NCI-H2171 treated with DMSO at 0.1 percent for 48 hours (cell line): ENCODE data around the gene CRADD.
A peak's percentile ranks its signal among the peaks of the same experiment; 100 is the strongest.
"Not testable (repeated sequence)": the region's sequence is repeated elsewhere in the genome, so short reads cannot be mapped to it uniquely, and the experiment has no call there.

Experiments
- DNase-seq: peaks from one replicate; lab custom pipeline; 2025; lab: John Stamatoyannopoulos, UW

The CRADD gene

GRCh38 chr12:93757792-93758694 lies 80.9 kb downstream of the CRADD start:
- DNase-seq: no peak

- DNase-seq: no peak
Measured at GRCh38 chr12:93758801-93759373, 81.7 kb downstream of the CRADD start.

GRCh38 chr12:93759512-93760081 lies 82.4 kb downstream of the CRADD start:
- DNase-seq: no peak

DNA sequence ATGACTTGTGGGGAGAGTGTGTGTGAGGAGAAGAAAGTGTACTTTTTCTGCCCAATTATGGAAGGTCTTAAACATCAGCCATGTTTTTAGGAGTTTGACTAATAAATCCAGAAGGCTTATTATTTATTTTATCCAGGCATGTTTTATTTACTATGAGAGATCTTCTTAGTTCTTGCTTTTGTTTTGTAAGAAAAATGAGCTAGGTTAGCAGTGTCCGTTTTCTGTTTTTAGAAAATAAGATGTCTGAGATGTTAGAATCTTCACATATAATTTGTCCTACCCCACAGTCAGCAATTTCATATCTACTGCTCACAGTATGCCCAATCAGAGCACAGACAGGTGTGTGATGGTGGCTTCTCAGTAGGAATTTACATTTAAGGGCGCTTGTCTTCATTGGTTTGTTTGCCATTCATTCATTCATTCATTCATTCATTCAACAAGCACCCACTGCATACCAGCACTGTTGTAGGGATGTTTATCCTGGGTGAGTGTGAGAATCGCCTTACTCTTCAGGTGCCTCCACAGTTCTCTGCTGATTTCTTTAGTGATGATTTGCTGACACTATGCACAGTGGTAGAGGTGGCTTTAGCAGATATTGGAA lies 83.2 kb downstream of the CRADD start:
- DNase-seq: no peak

- no peak for DNase-seq
Measured at GRCh38 chr12:93762059-93762719, 85.0 kb downstream of the CRADD start.

GRCh38 chr12:93762912-93763553 lies 85.9 kb downstream of the CRADD start:
- DNase-seq: peak; percentile 59

DNA sequence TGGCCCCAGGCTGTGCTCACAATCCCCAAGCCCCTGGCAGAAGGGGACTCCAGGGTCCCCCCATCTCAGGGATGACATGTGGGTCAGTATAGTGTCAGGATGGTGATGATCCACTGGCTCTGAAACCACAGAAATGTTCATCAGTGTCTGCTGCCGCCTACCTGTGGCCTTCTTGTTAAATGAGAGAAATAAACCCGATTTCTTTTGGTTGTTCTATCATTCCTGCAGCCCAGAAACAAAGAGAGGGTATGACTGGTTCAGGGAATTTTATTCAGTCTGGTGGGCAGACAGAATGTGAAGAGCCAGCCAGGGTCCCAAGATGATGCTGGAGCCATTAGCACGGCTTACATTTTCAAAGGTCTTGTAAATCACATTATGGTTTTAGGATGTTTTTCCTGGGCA lies 86.6 kb downstream of the CRADD start:
- DNase-seq: no peak

GRCh38 chr12:93766371-93766770 lies 89.2 kb downstream of the CRADD start:
- no peak for DNase-seq

DNA sequence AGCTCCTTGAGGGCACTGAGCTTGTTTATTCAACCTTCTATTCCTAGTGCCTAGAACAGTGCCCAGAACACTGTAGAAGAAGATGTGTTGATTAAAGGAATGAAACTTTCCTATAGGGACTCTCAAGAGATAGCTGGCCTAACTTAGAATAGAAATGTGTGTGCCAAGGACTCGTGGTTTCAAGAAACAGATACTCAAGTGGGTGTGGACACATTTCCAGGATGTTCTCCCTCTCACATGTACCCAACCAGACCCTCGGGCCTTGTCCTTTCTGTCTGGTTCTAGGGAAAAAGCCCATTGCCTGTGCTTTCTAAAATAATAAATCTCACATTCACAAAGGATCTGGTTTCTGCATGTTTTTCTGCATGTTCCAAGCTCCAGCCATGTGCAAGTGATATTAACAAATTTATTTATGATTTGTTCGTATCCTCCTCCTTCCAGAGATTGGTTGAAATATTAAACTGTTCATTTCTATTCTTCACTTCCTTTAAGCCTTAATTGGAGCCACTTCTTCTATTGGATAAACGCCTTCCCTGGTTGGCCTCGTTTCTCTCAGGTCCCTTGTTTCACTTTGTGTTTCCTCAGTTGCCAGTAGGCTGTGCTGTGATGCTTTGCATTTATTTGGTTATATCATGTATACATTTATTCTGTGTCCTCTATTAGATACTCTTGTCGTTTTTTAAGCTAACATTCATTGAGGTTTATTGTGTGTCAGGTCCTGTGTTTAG lies 89.8 kb downstream of the CRADD start:
- DNase-seq: peak; percentile 49

- peak; percentile 56 for DNase-seq
Measured at GRCh38 chr12:93767524-93767863, 90.3 kb downstream of the CRADD start.

GRCh38 chr12:93772003-93772700 lies 95.0 kb downstream of the CRADD start:
- peak; percentile 48 for DNase-seq

DNA sequence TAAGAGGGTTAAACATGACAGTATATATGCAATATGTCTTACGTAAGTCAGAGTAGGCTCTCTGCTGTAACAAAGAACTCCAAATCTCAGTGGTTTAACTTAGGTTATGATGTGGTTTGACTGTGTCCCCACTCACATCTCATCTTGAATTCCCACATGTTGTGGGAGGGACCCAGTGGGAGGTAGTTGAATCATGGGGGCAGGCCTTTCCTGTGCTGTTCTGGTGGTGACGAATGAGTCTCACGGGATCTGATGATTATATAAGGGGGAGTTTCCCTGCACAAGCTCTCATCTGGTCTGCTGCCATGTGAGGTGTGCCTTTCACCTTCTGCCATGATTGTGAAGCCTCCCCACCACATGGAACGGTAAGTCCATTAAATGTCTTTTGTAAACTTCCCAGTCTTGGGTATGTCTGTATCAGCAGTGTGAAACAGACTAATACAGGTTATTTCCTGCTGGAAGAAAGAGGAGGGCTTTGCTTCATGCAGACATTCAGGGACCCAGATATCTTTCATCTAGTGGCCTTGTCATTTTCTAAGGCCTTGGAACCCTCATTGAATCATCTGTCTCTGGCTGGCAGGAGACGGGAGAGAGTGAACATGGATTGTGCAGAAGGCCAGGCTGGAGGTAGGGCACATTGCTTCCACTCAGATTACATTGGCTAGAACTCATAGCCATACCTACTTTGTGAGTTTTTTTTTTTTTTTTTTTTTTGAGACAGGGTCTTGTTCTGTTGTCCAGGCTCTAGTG lies 96.1 kb downstream of the CRADD start:
- peak; percentile 12 for DNase-seq

DNA sequence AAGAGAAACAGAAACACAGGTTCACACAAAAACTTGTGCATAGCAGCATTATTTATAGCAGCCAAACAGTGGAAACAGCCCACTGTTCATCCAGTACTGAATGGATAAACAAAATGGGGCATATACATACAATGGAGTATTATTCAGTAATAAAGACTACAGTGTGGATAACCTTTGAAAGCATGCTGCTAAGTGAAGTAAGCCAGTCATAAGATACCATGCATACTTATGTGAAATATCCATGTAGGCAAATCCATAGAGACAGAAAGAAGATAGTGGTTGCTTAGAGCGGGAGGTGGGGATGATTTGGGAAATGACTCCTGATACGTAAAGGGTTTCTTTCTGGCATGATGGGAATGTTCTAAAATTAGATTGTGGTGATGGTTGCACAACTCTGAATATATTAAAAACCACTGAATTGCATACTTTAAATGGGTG lies 99.4 kb downstream of the CRADD start:
- no peak for DNase-seq

- DNase-seq: no peak
Measured at GRCh38 chr12:93777254-93777653, 100.1 kb downstream of the CRADD start.

DNA sequence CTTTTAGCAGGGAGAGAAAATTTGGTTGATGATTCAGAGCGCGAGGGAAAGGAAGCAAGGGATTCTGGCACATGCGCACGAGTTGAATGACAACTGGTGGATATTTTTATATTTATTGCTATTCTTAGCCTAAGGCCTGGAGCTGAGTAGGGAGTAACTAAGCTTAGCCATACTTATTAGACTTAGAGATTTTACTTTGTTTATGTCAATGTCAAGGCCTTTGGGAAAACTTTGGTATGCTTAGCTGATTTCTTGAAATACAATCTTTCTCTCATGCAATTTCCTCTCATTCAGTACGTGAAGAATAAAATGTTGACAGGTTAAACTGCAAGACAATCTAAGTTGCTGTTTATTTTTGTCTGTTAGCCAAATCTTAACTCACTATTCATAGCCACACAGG lies 101.1 kb downstream of the CRADD start:
- DNase-seq: no peak

DNA sequence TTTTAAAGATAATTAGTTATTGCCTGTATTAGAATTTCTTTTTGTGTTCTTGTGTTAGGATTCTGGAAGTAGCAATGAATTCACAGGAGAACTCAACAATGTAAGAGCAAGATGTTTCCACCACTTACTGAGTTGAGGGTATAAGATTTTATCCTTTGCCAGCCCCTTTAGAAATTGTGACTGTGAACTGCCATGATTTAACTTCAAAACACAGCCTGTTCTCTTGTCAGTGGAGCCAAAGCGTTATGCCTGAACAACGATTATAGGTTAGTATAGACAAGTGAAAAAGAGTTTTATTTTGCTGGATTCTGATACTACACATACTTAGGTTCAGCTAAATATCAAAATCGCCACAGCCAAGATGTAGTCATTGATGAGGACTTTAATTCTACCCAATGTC lies 101.6 kb downstream of the CRADD start:
- no peak for DNase-seq

DNA sequence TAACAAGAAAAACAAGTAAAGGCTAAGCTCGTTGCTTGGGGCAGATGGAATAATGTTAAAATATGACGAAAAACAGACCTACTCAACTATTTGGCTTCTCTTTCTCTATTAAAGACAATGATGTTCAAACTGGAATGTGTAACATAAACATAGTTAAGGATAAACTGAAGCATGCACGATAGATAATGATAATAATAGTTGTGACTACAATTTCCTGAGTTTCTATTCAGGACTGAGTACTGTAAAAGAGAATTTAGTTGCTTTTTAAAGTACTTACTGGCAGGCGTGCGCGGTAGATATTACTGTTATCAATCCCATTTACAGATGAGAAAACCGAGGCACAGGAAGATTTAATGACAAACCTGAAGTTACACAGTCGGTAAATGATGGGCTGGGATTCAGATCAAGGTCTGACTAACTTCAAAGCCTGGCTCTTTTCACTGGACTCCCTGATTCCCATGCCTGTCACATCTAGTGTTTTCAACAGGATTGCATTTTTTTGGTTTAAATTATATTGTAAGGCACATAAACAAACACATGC lies 103.0 kb downstream of the CRADD start:
- no peak for DNase-seq

DNA sequence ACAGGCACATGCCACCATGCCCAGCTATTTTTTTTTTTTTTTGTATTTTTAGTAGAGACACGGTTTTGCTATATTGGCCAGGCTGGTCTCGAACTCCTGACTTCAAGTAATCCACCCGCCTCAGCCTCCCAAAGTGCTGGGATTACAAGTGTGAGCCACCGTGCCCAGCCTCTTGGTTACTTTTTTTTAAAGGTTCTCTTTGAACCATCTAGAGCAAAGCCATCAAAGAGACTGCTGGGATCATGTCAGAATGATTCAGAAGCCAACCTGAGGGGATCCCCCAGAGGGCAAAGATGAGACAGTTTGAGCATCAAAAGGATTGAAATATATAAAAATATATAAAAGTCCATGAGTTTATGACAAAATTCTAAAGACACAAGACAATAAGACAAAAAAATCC lies 103.7 kb downstream of the CRADD start:
- DNase-seq: not testable (repeated sequence)

- not testable (repeated sequence) for DNase-seq
Measured at GRCh38 chr12:93781961-93782360, 104.8 kb downstream of the CRADD start.
